Activated T-cell treated with anti-CD3 and anti-CD28 coated beads, Interleukin-2, amount 50 U/mL, for 24 hours (primary cell): ENCODE data around the gene KLF6.
"Not testable (repeated sequence)": the region's sequence is repeated elsewhere in the genome, so short reads cannot be mapped to it uniquely, and the experiment has no call there.

Experiments used
- DNase-seq: peaks from one replicate; pipeline ENCODE4 v3.0.0-alpha.2; 2020
- H3K27ac Mint-ChIP-seq: 2 replicates; pipeline ENCODE4 v1.8.0; 2020; ENCODE audit warnings: mild to moderate bottlenecking, mixed read lengths
- H3K27me3 Mint-ChIP-seq: 2 replicates; pipeline ENCODE4 v1.8.0; 2020; ENCODE audit warnings: mixed read lengths
- H3K36me3 Mint-ChIP-seq: 2 replicates; pipeline ENCODE4 v1.8.0; 2020; ENCODE audit warnings: low read depth, mixed read lengths
- H3K4me1 Mint-ChIP-seq: 2 replicates; pipeline ENCODE4 v1.8.0; 2020; ENCODE audit warnings: low read depth, mixed read lengths
- H3K4me3 Mint-ChIP-seq: 2 replicates; pipeline ENCODE4 v1.8.0; 2020; ENCODE audit warnings: mild to moderate bottlenecking, moderate library complexity, mixed read lengths
- H3K9me3 Mint-ChIP-seq: 2 replicates; pipeline ENCODE4 v1.8.0; 2020; ENCODE audit warnings: mixed read lengths

Gene KLF6

DNA sequence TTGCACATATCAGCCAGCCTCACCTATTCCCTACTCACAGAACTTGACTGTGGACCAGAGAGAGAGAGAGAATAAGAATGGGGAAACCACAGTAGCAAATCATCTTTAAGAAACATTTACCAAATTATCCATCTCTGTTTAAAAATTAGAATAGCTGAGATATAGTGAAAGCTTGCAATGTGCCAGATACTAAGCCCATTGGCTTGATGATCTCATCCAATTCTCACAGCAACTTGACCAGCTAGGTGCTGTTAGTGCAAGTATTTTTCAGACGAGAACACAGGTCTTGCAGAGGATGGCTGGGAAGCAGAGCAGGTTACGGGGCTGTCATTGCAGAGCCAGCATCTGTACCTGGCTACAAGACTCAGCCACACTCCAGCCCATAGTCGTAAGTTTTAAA is 50.9 kb downstream of the KLF6 start:
- Mint-ChIP-seq H3K9me3 (peaks cover 11% of the 10 kb centered on the region), H3K36me3 (no peaks in the 10 kb centered on the region), H3K4me1 (peaks cover 15% of the 10 kb centered on the region), H3K27me3 (no peaks in the 10 kb centered on the region), H3K27ac (no peak overlapping the region), H3K4me3 (no peak overlapping the region)
- DNase-seq: no peak

DNA sequence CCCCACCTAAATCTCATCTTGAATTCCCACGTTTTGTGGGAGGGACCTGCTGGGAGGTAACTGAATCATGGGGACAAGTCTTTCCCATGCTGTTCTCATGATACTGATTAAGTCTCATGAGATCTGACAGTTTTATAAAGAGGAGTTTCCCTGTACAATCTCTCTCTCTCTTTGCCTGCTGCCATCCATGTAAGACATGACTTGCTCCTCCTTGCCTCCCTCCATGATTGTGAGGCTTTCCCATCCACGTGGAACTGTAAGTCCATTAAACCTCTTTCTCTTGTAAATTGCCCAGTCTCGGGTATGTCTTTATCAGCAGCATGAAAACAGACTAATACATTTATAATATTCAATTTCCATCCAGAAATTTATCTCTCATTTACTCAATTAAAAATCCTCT is 52.8 kb downstream of the KLF6 start:
- H3K36me3 Mint-ChIP-seq, DNase-seq, H3K27ac Mint-ChIP-seq, H3K4me3 Mint-ChIP-seq, H3K27me3 Mint-ChIP-seq: not testable (repeated sequence)
- Mint-ChIP-seq H3K4me1 (peaks cover 10% of the 10 kb centered on the region), H3K9me3 (peaks cover 11% of the 10 kb centered on the region)

DNA sequence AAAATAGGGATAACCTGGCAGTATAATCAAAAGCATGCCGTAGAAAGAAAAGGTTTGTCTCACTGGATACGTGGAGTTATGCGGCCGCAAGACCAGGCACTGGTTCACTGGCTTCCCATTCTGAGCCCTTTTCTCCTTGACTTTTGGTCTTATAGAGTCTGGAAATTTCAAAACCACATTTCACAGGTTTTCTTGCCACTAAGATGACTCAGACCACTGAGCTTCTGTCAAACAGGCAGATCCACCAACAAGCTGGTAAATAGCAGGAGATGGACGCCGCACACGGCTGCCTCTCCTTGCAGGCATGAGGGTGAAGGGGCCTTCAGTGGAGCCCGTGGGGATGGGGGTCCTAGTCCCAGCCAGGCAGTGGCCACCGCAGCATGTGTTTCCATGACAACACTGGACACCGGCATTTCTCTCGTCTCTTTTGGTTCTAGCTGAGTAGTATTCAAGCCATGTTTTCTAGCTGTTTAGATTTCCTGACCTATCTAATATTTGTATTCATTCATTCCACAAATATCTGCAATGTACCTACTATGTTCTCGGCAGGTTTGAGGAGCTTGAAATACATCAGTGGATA is 55.5 kb downstream of the KLF6 start:
- Mint-ChIP-seq H3K4me1 (peaks cover 10% of the 10 kb centered on the region), H3K4me3 (no peak overlapping the region), H3K27ac (no peak overlapping the region), H3K36me3 (no peaks in the 10 kb centered on the region), H3K9me3 (peaks cover 11% of the 10 kb centered on the region), H3K27me3 (peaks cover 9% of the 10 kb centered on the region)
- DNase-seq: no peak

DNA sequence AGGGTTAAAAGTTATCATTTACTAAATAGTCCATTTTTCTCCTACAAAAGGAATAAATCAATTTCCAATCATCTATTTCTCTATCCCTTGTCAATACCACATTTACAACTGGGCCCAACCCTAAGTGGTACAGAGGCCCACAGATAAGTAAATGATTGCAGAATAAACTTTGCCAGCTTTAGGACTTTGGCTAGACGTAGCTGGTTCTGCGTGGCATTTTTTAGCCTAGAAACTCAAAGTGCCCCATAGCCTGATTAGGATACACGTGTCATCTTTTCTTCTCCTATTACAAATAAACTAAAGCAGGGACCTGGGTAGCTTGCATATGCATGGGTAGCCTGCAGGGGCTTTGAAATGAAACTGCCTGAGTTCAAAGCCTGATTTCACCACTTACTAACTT is 56.4 kb downstream of the KLF6 start:
- Mint-ChIP-seq H3K27me3 (peaks cover 9% of the 10 kb centered on the region), H3K4me3 (no peak overlapping the region), H3K27ac (no peak overlapping the region), H3K36me3 (no peaks in the 10 kb centered on the region), H3K9me3 (peaks cover 11% of the 10 kb centered on the region), H3K4me1 (peaks cover 5% of the 10 kb centered on the region)
- DNase-seq: no peak

DNA sequence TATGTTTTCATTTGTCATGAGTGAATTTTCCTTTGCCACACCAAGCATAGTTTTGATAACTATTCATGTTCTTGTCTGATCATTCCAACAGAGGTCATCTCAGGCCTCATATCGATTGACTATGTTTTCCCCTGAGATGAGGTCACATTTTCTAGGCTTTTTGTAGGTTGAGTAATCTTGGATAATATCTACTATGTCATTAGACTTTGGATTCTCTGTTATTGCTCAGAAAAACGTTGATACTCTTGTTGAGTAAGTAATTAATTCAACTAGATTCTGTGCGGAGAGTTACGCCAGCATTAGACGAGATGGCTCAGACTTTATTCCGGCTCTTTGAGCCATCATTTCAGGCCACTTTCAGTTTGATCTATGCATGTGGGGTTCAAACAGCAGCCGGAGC is 57.7 kb downstream of the KLF6 start:
- DNase-seq: no peak
- no peak overlapping the region for H3K27ac Mint-ChIP-seq
- peaks cover 9% of the 10 kb centered on the region for H3K27me3 Mint-ChIP-seq
- H3K9me3 Mint-ChIP-seq: peaks cover 8% of the 10 kb centered on the region
- H3K36me3 Mint-ChIP-seq: no peaks in the 10 kb centered on the region
- H3K4me1 Mint-ChIP-seq: peaks cover 5% of the 10 kb centered on the region
- no peak overlapping the region for H3K4me3 Mint-ChIP-seq
